IMR-90 (cell line): Measurements from ENCODE around the gene GNAT3. TPM values are rescaled to one million over a fixed set of nuclear protein-coding genes. Genes with fewer than 3 reads are reported as not detected.

ENCODE experiments used
- ATAC-seq: fragments of 200-7000 bp; cut with Tn5 transposase; 2 replicates; pipeline ENCODE4 v1.9.1; 2020; ENCODE audit warnings: low read depth, mild to moderate bottlenecking, moderate library complexity
- BruUV-seq: library from RNA; stranded (reverse); fragments of 400-500 nt; replicated peaks from 2 replicates; lab custom pipeline; 2021; lab: Mats Ljungman, UMichigan
- CTCF ChIA-PET: fragments of 300-600 bp; formaldehyde crosslinking; extraction: SDS; loops from one replicate; lab custom pipeline; 2021; ENCODE audit warnings: antibody characterized with exemption; lab: Yijun Ruan, JAX
- POLR2A ChIA-PET: fragments of 300-600 bp; sonication (Branson Sonifier 250); formaldehyde crosslinking; loops from one replicate; lab custom pipeline; 2022; ENCODE audit warnings: antibody characterized with exemption; ENCODE audit not compliant: unreplicated experiment; lab: Charles Lee
- DNase-seq: peaks from one replicate; pipeline ENCODE4 v3.0.0; 2013
- H2AFZ ChIP-seq: replicated peaks from 2 replicates; pipeline ENCODE3; 2013; ENCODE audit warnings: low read length, mild to moderate bottlenecking; ENCODE audit not compliant: poor library complexity
- H2AK5ac ChIP-seq: 2 replicates; pipeline ENCODE4 v1.6.1; 2013; ENCODE audit warnings: low read depth, low read length, inconsistent platforms
- H2AK9ac ChIP-seq: replicated peaks from 2 replicates; pipeline ENCODE3; 2013; ENCODE audit warnings: mild to moderate bottlenecking, low read depth, low read length, moderate library complexity; ENCODE audit not compliant: poor library complexity
- H2BK120ac ChIP-seq: 2 replicates; pipeline ENCODE4 v1.6.1; 2013; ENCODE audit warnings: low read depth, low read length, inconsistent platforms
- H2BK15ac ChIP-seq: 3 replicates; pipeline ENCODE4 v1.6.1; 2013; ENCODE audit warnings: low read depth, low read length, inconsistent platforms
- H2BK20ac ChIP-seq: 2 replicates; pipeline ENCODE4 v1.6.1; 2013; ENCODE audit warnings: low read depth, mild to moderate bottlenecking, inconsistent platforms, low read length, moderate library complexity
- H2BK5ac ChIP-seq: 2 replicates; pipeline ENCODE4 v1.6.1; 2013; ENCODE audit warnings: mild to moderate bottlenecking, low read depth, low read length, inconsistent platforms; ENCODE audit not compliant: poor library complexity, severe bottlenecking
- H3K14ac ChIP-seq: replicated peaks from 2 replicates; pipeline ENCODE4 v1.6.1; 2013; ENCODE audit warnings: low read depth, low read length, inconsistent platforms
- H3K18ac ChIP-seq: 2 replicates; pipeline ENCODE4 v1.6.1; 2013; ENCODE audit warnings: low read depth, low read length, control low read depth
- H3K23ac ChIP-seq: 2 replicates; pipeline ENCODE4 v1.6.1; 2013; ENCODE audit warnings: low read depth, low read length, inconsistent platforms
- H3K27ac ChIP-seq: 2 replicates; pipeline ENCODE4 v1.5.1; 2013; ENCODE audit warnings: mild to moderate bottlenecking, control low read depth, low read length; ENCODE audit not compliant: insufficient read depth
- H3K27me3 ChIP-seq: 2 replicates; pipeline ENCODE4 v1.6.1; 2013; ENCODE audit warnings: low read length; ENCODE audit not compliant: control insufficient read depth, insufficient read depth
- H3K36me3 ChIP-seq: 2 replicates; pipeline ENCODE4 v1.6.1; 2013; ENCODE audit warnings: low read length, mixed read lengths; ENCODE audit not compliant: control insufficient read depth, insufficient read depth
- H3K4ac ChIP-seq: 2 replicates; pipeline ENCODE4 v1.6.1; 2013; ENCODE audit warnings: low read depth, low read length, inconsistent platforms
- H3K4me1 ChIP-seq: 2 replicates; pipeline ENCODE4 v1.6.1; 2013; ENCODE audit warnings: low read length, mixed read lengths; ENCODE audit not compliant: control insufficient read depth, insufficient read depth
- H3K4me2 ChIP-seq: 2 replicates; pipeline ENCODE4 v1.6.1; 2013; ENCODE audit warnings: low read depth, mild to moderate bottlenecking, control low read depth, low read length, moderate library complexity
- H3K4me3 ChIP-seq: 2 replicates; pipeline ENCODE4 v1.5.1; 2013; ENCODE audit warnings: low read depth, mild to moderate bottlenecking, control low read depth, low read length, moderate library complexity; ENCODE audit not compliant: insufficient read depth
- H3K56ac ChIP-seq: 2 replicates; pipeline ENCODE4 v1.6.1; 2013; ENCODE audit warnings: low read length, inconsistent platforms; ENCODE audit not compliant: insufficient read depth; ENCODE audit errors: extremely low read depth
- H3K79me1 ChIP-seq, 2 experiments: 2 replicates each; pipeline ENCODE4 v1.6.1; 2013; ENCODE audit warnings: low read length in 2 of 2, inconsistent platforms in 1 of 2, low read depth in 1 of 2
- H3K9ac ChIP-seq: 2 replicates; pipeline ENCODE4 v1.6.1; 2013; ENCODE audit warnings: low read depth, low read length, control low read depth
- H3K9me1 ChIP-seq: 2 replicates; pipeline ENCODE4 v1.6.1; 2013; ENCODE audit warnings: low read length, inconsistent platforms; ENCODE audit not compliant: insufficient read depth
- H3K9me3 ChIP-seq: 2 replicates; pipeline ENCODE4 v1.6.1; 2013; ENCODE audit warnings: low read length; ENCODE audit not compliant: control insufficient read depth, insufficient read depth
- H4K20me1 ChIP-seq: 2 replicates; pipeline ENCODE4 v1.6.1; 2013; ENCODE audit warnings: low read length, inconsistent platforms; ENCODE audit not compliant: insufficient read depth
- H4K5ac ChIP-seq: 2 replicates; pipeline ENCODE4 v1.6.1; 2013; ENCODE audit warnings: mild to moderate bottlenecking, low read depth, low read length, control low read depth
- H4K8ac ChIP-seq, 2 experiments: 2 replicates each; pipeline ENCODE4 v1.6.1; 2013; ENCODE audit warnings: low read depth in 2 of 2, low read length in 2 of 2, control low read depth in 1 of 2, inconsistent platforms in 1 of 2
- H4K91ac ChIP-seq: 2 replicates; pipeline ENCODE4 v1.6.1; 2013; ENCODE audit warnings: low read depth, low read length, inconsistent platforms; ENCODE audit not compliant: insufficient read depth
- CEBPB ChIP-seq: IDR thresholded peaks from 2 replicates; pipeline ENCODE4 v1.6.1; 2012; ENCODE audit warnings: low read depth, low read length, improper control_type of control experiment
- CHD1 ChIP-seq: IDR thresholded peaks from 2 replicates; pipeline ENCODE4 v1.6.1; 2012; ENCODE audit warnings: low read depth, low read length, improper control_type of control experiment
- FOS ChIP-seq: fragments of 150-350 bp; IDR thresholded peaks from 2 replicates; pipeline ENCODE4 v1.6.1; 2016; ENCODE audit warnings: low read depth, low read length
- MAZ ChIP-seq: IDR thresholded peaks from 2 replicates; pipeline ENCODE4 v1.6.1; 2012; ENCODE audit warnings: low read depth, mild to moderate bottlenecking, low read length, improper control_type of control experiment, moderate library complexity, borderline replicate concordance
- NFE2L2 ChIP-seq: fragments of 150-350 bp; IDR thresholded peaks from 2 replicates; pipeline ENCODE4 v1.6.1; 2016; ENCODE audit warnings: low read depth, mild to moderate bottlenecking, low read length
- POLR2A ChIP-seq: IDR thresholded peaks from 2 replicates; pipeline ENCODE4 v1.6.1; 2012; ENCODE audit warnings: mild to moderate bottlenecking, low read depth, low read length
- RAD21 ChIP-seq: IDR thresholded peaks from 2 replicates; pipeline ENCODE4 v1.6.1; 2012; ENCODE audit warnings: low read length, improper control_type of control experiment
- RCOR1 ChIP-seq: IDR thresholded peaks from 2 replicates; pipeline ENCODE4 v1.6.1; 2012; ENCODE audit warnings: mild to moderate bottlenecking, low read length, improper control_type of control experiment; ENCODE audit not compliant: insufficient replicate concordance
- WGBS, 2 experiments: methylation state at CpG; one replicate each; pipeline versions ENCODE4 v1.1.5 to v1.1.7; 2013; ENCODE audit warnings: missing lambda C conversion rate in 2 of 2; ENCODE audit not compliant: insufficient read length in 1 of 2; ENCODE audit errors: extremely low coverage in 2 of 2; 5-methylcytosine and 5-hydroxymethylcytosine counted together
- dilution Hi-C: fragments of 300-500 bp; cut with HindIII; formaldehyde crosslinking; loops from one replicate; pipeline ENCODE4 v1.14.3; 2018; ENCODE audit warnings: low sequenced_read_pairs; ENCODE audit not compliant: unreplicated experiment
- in situ Hi-C: fragments of 300-500 bp; cut with MboI; formaldehyde crosslinking; loops from 3 replicates; pipeline ENCODE4 v1.14.3; 2019; ENCODE audit warnings: low sequenced_read_pairs, inconsistent platforms, mixed read lengths
- intact Hi-C: fragments of 100-400 bp; cut with micrococcal nuclease; formaldehyde crosslinking; loops from 2 replicates; pipeline ENCODE4 v1.10.0; 2022
- polyA plus RNA-seq, 3 experiments: library from polyadenylated mRNA; depleted of rRNA; stranded (reverse); fragments of >200 nt; gene quantifications; 2 replicates each; pipeline ENCODE4 v1.2.3, GENCODE V29; 2012; ENCODE audit warnings: low replicate concordance in 1 of 3
- total RNA-seq: library from RNA; depleted of rRNA; stranded (reverse); fragments of >200 nt; gene quantifications from 2 replicates; pipeline ENCODE4 v1.2.3, GENCODE V29; 2012
- TF ChIP-seq, protein P1 (sequence below): conservative IDR thresholded peaks from 2 replicates; pipeline ENCODE4 v1.5.1; 2012; ENCODE audit warnings: mild to moderate bottlenecking, low read depth, low read length, improper control_type of control experiment
- TF ChIP-seq, protein P2 (sequence below): fragments of 150-350 bp; IDR thresholded peaks from 2 replicates; pipeline ENCODE4 v1.6.1; 2017; ENCODE audit warnings: mild to moderate bottlenecking, antibody characterized with exemption, low read length, low read depth
- TF ChIP-seq, protein P3 (sequence below): fragments of 150-350 bp; IDR thresholded peaks from 2 replicates; pipeline ENCODE4 v1.6.1; 2016; ENCODE audit warnings: low read depth, mild to moderate bottlenecking, low read length, moderate library complexity, borderline replicate concordance

GNAT3 gene
- total and polyA plus RNA-seq, 2 of the 4 experiments (the other 2 are of a cell fraction): not detected

DNA sequence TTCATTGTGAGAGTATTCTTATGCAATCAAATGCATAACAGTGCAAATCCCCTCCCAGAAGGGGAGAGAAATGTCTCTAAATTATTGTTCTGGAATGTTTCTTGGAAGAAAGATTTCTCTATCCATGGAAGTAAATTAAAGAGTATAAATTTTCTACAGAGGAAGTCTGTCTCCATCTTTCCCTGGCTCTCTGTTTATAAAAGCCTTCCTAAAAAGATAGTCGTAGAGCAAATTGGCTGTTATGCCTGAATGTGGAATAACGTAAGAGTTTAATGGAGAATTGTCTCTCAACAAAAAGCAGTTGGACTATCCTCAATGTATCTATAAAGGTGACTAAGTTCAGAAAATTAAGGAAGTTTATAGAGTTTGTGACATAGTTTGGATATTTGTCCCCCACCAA, 76.3 kb downstream of the GNAT3 start:
- Histone ChIP-seq H3K9me1 (no peaks in the 10 kb centered on the region), H2AK9ac (no peak overlapping the region), H2BK20ac (no peak overlapping the region), H3K9me3 (no peaks in the 10 kb centered on the region), H3K36me3 (no peaks in the 10 kb centered on the region), H3K4ac (no peak overlapping the region), H4K8ac (no peak overlapping the region), H3K79me1 (no peaks in the 10 kb centered on the region), H3K56ac (no peak overlapping the region), H3K27ac (no peak overlapping the region), H3K4me2 (no peak overlapping the region), H2BK5ac (no peak overlapping the region), H3K9ac (no peak overlapping the region), H2BK15ac (no peak overlapping the region), H4K91ac (no peak overlapping the region), H4K20me1 (no peaks in the 10 kb centered on the region), H2AFZ (no peak overlapping the region), H3K27me3 (no peaks in the 10 kb centered on the region), H3K18ac (no peak overlapping the region), H2BK120ac (no peak overlapping the region), H4K5ac (no peak overlapping the region), H3K14ac (no peak overlapping the region), H3K4me1 (no peaks in the 10 kb centered on the region), H3K4me3 (no peak overlapping the region), H3K23ac (no peak overlapping the region), H2AK5ac (no peak overlapping the region)
- no CpG with 5 or more reads among the region's 2 CpGs for WGBS, 2 experiments
- POLR2A ChIA-PET: no interaction called here
- DNase-seq: no peak
- TF ChIP-seq FOS (no peak), RAD21 (no peak), CHD1 (no peak), MAZ (no peak), NFE2L2 (no peak), CEBPB (no peak), RCOR1 (no peak), POLR2A (no peak)
- TF ChIP-seq, protein P1, sequence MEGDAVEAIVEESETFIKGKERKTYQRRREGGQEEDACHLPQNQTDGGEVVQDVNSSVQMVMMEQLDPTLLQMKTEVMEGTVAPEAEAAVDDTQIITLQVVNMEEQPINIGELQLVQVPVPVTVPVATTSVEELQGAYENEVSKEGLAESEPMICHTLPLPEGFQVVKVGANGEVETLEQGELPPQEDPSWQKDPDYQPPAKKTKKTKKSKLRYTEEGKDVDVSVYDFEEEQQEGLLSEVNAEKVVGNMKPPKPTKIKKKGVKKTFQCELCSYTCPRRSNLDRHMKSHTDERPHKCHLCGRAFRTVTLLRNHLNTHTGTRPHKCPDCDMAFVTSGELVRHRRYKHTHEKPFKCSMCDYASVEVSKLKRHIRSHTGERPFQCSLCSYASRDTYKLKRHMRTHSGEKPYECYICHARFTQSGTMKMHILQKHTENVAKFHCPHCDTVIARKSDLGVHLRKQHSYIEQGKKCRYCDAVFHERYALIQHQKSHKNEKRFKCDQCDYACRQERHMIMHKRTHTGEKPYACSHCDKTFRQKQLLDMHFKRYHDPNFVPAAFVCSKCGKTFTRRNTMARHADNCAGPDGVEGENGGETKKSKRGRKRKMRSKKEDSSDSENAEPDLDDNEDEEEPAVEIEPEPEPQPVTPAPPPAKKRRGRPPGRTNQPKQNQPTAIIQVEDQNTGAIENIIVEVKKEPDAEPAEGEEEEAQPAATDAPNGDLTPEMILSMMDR: no peak
- TF ChIP-seq, protein P2, sequence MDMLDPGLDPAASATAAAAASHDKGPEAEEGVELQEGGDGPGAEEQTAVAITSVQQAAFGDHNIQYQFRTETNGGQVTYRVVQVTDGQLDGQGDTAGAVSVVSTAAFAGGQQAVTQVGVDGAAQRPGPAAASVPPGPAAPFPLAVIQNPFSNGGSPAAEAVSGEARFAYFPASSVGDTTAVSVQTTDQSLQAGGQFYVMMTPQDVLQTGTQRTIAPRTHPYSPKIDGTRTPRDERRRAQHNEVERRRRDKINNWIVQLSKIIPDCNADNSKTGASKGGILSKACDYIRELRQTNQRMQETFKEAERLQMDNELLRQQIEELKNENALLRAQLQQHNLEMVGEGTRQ: no peak
- TF ChIP-seq, protein P3, sequence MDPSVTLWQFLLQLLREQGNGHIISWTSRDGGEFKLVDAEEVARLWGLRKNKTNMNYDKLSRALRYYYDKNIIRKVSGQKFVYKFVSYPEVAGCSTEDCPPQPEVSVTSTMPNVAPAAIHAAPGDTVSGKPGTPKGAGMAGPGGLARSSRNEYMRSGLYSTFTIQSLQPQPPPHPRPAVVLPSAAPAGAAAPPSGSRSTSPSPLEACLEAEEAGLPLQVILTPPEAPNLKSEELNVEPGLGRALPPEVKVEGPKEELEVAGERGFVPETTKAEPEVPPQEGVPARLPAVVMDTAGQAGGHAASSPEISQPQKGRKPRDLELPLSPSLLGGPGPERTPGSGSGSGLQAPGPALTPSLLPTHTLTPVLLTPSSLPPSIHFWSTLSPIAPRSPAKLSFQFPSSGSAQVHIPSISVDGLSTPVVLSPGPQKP: no peak
- CTCF ChIA-PET: no interaction called here
- dilution Hi-C loops: no loop called here
- no TSS peak for BruUV-seq
- ATAC-seq: no peak
- in situ Hi-C loops: loop anchor here (25.0 kb wide), 1 partner anchor 1027 kb away; no protein-coding TSS in a partner anchor
- intact Hi-C loops: loop anchor here (10.0 kb wide), 1 partner anchor 59 kb away; no protein-coding TSS in a partner anchor
